Loucy (cell line): ENCODE data around the gene ADCYAP1.

Source experiments
- H2AFZ ChIP-seq: fragments of 200-600 bp; sonication (generic); 2 replicates; pipeline ENCODE4 v1.6.0; 2016; ENCODE audit warnings: antibody characterized with exemption, mild to moderate bottlenecking, low read length, moderate library complexity
- H3F3A ChIP-seq: fragments of 200-600 bp; 2 replicates; pipeline ENCODE4 v1.6.0; 2016; ENCODE audit warnings: antibody characterized with exemption, low read depth, mild to moderate bottlenecking
- H3K27me3 ChIP-seq: fragments of 200-600 bp; sonication (generic); 2 replicates; pipeline ENCODE4 v1.6.1; 2014; ENCODE audit warnings: low read length, mild to moderate bottlenecking; ENCODE audit not compliant: insufficient read depth, poor library complexity, severe bottlenecking
- H3K36me3 ChIP-seq: fragments of 200-600 bp; sonication (generic); 2 replicates; pipeline ENCODE4 v1.6.1; 2016; ENCODE audit warnings: low read length; ENCODE audit not compliant: insufficient read depth
- H3K4me1 ChIP-seq: fragments of 200-600 bp; sonication (generic); 2 replicates; pipeline ENCODE4 v1.5.1; 2014; ENCODE audit warnings: low read length, mild to moderate bottlenecking; ENCODE audit not compliant: insufficient read depth, poor library complexity, severe bottlenecking
- H3K4me2 ChIP-seq: fragments of 200-600 bp; sonication (generic); 2 replicates; pipeline ENCODE4 v1.6.0; 2014; ENCODE audit warnings: antibody characterized with exemption, low read length, low read depth, mild to moderate bottlenecking; ENCODE audit not compliant: poor library complexity, severe bottlenecking
- H3K4me3 ChIP-seq: fragments of 200-600 bp; sonication (generic); 2 replicates; pipeline ENCODE4 v1.5.1; 2014; ENCODE audit warnings: low read length, mild to moderate bottlenecking, mixed read lengths; ENCODE audit not compliant: poor library complexity, severe bottlenecking
- H3K79me2 ChIP-seq: fragments of 200-600 bp; sonication (generic); 2 replicates; pipeline ENCODE4 v1.6.1; 2014; ENCODE audit warnings: low read length; ENCODE audit not compliant: insufficient read depth
- H3K9ac ChIP-seq: fragments of 200-600 bp; sonication (generic); 2 replicates; pipeline ENCODE4 v1.6.0; 2014; ENCODE audit warnings: mild to moderate bottlenecking, low read depth, low read length, moderate library complexity; ENCODE audit not compliant: poor library complexity, severe bottlenecking
- H3K9me2 ChIP-seq: fragments of 200-600 bp; sonication (generic); replicated peaks from 2 replicates; pipeline ENCODE4 v1.6.1; 2016; ENCODE audit warnings: low read depth, low read length, mixed read lengths
- H3K9me3 ChIP-seq: fragments of 200-600 bp; sonication (generic); 2 replicates; pipeline ENCODE4 v1.6.1; 2014; ENCODE audit warnings: mild to moderate bottlenecking, antibody characterized with exemption, low read length, low read depth; ENCODE audit not compliant: insufficient read depth
- H4K20me1 ChIP-seq: fragments of 200-600 bp; sonication (generic); 2 replicates; pipeline ENCODE4 v1.6.0; 2014; ENCODE audit warnings: antibody characterized with exemption, low read length, mild to moderate bottlenecking; ENCODE audit not compliant: insufficient read depth, poor library complexity, severe bottlenecking
- EZH2phosphoT487 ChIP-seq: fragments of 200-600 bp; IDR thresholded peaks from 2 replicates; pipeline ENCODE4 v1.6.1; 2018; ENCODE audit warnings: antibody characterized with exemption, mild to moderate bottlenecking, moderate library complexity, borderline replicate concordance
- TF ChIP-seq, protein P1 (sequence below): fragments of 200-600 bp; sonication (generic); conservative IDR thresholded peaks from 2 replicates; pipeline ENCODE4 v1.5.1; 2014; ENCODE audit warnings: mild to moderate bottlenecking, antibody characterized with exemption, low read length

ADCYAP1 gene

DNA sequence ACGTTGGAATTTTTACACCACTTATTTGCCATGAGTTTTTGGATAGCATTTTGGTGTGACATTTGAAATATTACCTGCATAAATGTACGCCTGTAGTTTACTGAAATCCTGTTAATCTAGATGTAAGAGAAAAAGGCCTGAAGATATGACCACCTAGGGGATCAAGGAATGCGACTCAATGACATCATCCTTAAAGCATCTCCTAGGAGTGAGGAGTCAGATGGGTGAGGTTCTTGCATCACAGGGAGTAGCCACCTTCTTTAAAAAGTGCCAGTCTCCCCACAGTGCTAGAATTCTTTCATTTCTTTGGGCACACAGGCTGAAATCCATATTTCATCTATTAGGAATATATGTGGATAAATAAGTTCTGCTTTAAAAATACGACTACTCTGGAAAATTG lies 34.5 kb downstream of the ADCYAP1 start:
- no peaks in the 10 kb centered on the region for H4K20me1 ChIP-seq
- H3K79me2 ChIP-seq, result no peaks in the 10 kb centered on the region
- H3K27me3 ChIP-seq, result no peaks in the 10 kb centered on the region
- H3K4me3 ChIP-seq, result no peak overlapping the region
- no peak overlapping the region for H2AFZ ChIP-seq
- H3K4me2 ChIP-seq, result no peak overlapping the region
- no peak overlapping the region for H3K9ac ChIP-seq
- no peaks in the 10 kb centered on the region for H3K36me3 ChIP-seq
- H3F3A ChIP-seq, result no peaks in the 10 kb centered on the region
- H3K4me1 ChIP-seq, result no peaks in the 10 kb centered on the region
- TF ChIP-seq EZH2phosphoT487, result no peak
- TF ChIP-seq, protein P1, sequence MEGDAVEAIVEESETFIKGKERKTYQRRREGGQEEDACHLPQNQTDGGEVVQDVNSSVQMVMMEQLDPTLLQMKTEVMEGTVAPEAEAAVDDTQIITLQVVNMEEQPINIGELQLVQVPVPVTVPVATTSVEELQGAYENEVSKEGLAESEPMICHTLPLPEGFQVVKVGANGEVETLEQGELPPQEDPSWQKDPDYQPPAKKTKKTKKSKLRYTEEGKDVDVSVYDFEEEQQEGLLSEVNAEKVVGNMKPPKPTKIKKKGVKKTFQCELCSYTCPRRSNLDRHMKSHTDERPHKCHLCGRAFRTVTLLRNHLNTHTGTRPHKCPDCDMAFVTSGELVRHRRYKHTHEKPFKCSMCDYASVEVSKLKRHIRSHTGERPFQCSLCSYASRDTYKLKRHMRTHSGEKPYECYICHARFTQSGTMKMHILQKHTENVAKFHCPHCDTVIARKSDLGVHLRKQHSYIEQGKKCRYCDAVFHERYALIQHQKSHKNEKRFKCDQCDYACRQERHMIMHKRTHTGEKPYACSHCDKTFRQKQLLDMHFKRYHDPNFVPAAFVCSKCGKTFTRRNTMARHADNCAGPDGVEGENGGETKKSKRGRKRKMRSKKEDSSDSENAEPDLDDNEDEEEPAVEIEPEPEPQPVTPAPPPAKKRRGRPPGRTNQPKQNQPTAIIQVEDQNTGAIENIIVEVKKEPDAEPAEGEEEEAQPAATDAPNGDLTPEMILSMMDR, result no peak
- H3K9me2 ChIP-seq, result no peaks in the 10 kb centered on the region
- H3K9me3 ChIP-seq, result no peaks in the 10 kb centered on the region

- no peaks in the 10 kb centered on the region for H3K79me2 ChIP-seq
- H3K36me3 ChIP-seq, result no peaks in the 10 kb centered on the region
- H3K4me1 ChIP-seq, result no peaks in the 10 kb centered on the region
- no peak overlapping the region for H3K4me3 ChIP-seq
- TF ChIP-seq EZH2phosphoT487, result no peak
- TF ChIP-seq, protein P1, result no peak
- H3K9ac ChIP-seq, result no peak overlapping the region
- H3K9me2 ChIP-seq, result no peaks in the 10 kb centered on the region
- H3K27me3 ChIP-seq, result no peaks in the 10 kb centered on the region
- H3F3A ChIP-seq, result no peaks in the 10 kb centered on the region
- no peaks in the 10 kb centered on the region for H4K20me1 ChIP-seq
- no peaks in the 10 kb centered on the region for H3K9me3 ChIP-seq
- H2AFZ ChIP-seq, result no peak overlapping the region
- no peak overlapping the region for H3K4me2 ChIP-seq
Measured at GRCh38 chr18:939958-940357, 35.3 kb downstream of the ADCYAP1 start.

- H2AFZ ChIP-seq, result no peak overlapping the region
- H3K27me3 ChIP-seq, result no peaks in the 10 kb centered on the region
- no peak for TF ChIP-seq EZH2phosphoT487
- TF ChIP-seq, protein P1, result no peak
Measured at GRCh38 chr18:941331-941730, 36.7 kb downstream of the ADCYAP1 start.

More at GRCh38 chr18:941331-941730, 36.7 kb downstream of the ADCYAP1 start:
- H3F3A ChIP-seq, result no peaks in the 10 kb centered on the region
- no peaks in the 10 kb centered on the region for H3K9me2 ChIP-seq
- no peaks in the 10 kb centered on the region for H3K4me1 ChIP-seq
- no peaks in the 10 kb centered on the region for H3K36me3 ChIP-seq
- H4K20me1 ChIP-seq, result no peaks in the 10 kb centered on the region
- no peak overlapping the region for H3K4me3 ChIP-seq
- H3K4me2 ChIP-seq, result no peak overlapping the region
- H3K79me2 ChIP-seq, result no peaks in the 10 kb centered on the region
- no peaks in the 10 kb centered on the region for H3K9me3 ChIP-seq
- no peak overlapping the region for H3K9ac ChIP-seq
